GM12892 (cell line): ENCODE data around the gene RALGPS1.
A peak's percentile ranks its signal among the peaks of the same experiment; 100 is the strongest.
"Not testable (repeated sequence)": the region's sequence is repeated elsewhere in the genome, so short reads cannot be mapped to it uniquely, and the experiment has no call there.

ENCODE experiments used
- DNase-seq: peaks from one replicate; pipeline ENCODE4 v3.0.0; 2011; ENCODE audit not compliant: insufficient read length
- FAIRE-seq: peaks from 2 replicates; lab custom pipeline; 2011; peaks lifted over from hg19 to GRCh38; lab: Jason Lieb, UNC
- POLR2A ChIP-seq: IDR thresholded peaks from 2 replicates; pipeline ENCODE4 v1.6.1; 2011; ENCODE audit warnings: low read depth, low read length, control low read depth
- POLR2AphosphoS5 ChIP-seq: IDR thresholded peaks from 2 replicates; pipeline ENCODE4 v1.6.1; 2011; ENCODE audit warnings: low read depth, low read length, control low read depth
- TAF1 ChIP-seq: IDR thresholded peaks from 2 replicates; pipeline ENCODE4 v1.6.1; 2011; ENCODE audit warnings: low read depth, mild to moderate bottlenecking, control low read depth, low read length, borderline replicate concordance

Gene RALGPS1

DNA sequence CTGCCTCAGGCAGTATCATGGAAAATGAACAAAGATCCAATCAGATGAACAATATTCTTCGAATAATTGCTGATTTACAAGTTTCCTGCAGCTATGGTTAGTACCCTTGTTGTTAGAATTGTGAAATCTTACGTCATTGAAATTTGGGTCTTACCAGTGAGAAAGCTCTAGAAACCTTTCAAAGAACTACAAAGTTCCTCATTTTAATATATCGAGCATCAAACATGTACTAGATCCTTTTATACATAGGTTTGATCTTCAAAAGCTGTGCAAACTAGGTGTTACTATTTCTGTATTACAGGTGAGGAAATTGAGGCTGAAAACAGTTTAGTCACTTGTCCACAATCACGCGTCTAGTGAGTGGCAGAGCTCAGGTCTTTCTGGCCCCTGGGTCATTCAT is 251.5 kb downstream of the RALGPS1 start:
- DNase-seq (no peak), FAIRE-seq (no peak)
- TF ChIP-seq TAF1 (no peak), POLR2AphosphoS5 (no peak), POLR2A (no peak)

DNA sequence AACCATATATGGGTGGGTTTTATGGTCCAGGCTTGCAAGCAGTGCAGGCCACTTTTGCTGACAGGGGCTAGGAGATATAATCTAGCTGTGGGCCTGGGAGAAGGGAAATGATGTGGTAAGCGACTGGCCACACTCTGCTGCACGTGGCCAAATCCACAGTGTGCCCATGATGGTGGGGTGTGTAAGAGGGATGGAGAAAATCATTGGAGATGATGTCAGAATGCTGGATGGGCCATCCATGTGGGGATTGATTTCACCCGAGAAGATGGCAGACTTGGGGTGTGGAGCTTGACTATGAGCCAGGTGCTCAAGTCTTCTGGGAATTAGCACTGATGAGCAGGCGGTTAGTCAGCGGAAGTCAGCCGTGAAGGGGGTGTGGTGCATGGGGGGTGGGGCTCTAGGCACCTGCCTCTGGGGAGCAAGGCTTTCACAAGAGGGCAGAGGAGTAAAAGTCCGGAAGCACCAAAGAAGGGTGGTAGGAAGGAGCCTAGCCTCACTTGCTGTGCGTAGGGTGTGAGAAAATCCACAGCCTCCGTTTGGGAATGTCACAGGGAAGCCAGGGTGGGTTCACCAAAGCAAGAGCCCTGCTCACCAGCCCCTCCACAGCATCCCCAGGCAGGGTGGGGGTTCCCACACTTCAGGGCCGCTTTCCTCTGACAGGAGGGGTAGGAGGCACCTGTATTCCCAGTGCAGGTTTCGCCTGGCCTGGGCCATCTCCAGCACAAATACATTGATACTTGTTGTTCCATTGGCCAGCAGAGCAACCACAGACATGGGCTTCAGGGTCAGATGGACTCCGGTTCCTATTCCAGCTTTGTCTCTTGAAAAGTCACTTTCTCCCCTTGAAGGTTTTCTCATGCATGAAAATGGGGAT is 252.3 kb downstream of the RALGPS1 start:
- DNase-seq (peak; percentile 57), FAIRE-seq (peak; percentile 76)
- TF ChIP-seq POLR2AphosphoS5 (peak; percentile 43; the same call in 1 of the 2 replicates), POLR2A (peak; percentile 28; the same call in 1 of the 2 replicates), TAF1 (no peak)

DNA sequence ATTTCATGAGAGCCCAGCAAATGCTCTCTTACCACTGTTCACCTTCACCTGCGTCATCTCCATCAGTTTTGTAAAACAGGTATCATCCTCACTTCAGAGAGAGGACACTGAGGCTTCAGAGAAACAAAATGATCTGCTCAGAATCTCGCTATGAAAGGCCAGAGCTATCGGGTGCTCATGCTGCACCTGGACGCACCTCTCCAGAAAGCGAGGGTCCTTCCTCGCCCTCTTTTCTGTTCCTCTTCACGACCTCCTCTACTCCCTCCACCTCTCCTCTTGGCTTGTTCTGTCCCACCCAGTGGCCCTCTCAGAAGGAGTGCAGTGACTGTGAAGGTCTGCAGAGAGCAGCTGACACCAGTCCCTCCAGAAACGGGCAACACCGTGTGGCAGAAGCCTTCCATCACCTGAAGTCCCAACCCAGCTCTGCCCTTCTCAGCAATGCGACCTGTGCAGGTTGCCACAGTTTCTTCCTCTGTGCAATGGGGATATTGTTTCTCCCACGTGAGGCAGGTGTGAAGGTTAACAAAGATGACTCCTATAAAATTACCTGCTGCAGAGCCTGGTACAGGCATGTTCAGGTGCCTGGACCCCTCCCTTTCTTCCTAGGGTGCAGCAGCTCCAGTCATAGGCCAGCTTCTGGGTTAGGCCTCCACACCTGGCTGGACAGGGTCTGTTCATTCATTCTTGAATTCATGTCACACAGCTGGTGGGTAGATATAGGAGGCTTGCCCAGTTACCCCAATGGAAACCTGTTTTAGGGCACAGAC is 253.2 kb downstream of the RALGPS1 start:
- no peak for TF ChIP-seq POLR2A
- TF ChIP-seq POLR2AphosphoS5: no peak
- no peak for TF ChIP-seq TAF1
- FAIRE-seq (peak; percentile 42), DNase-seq (no peak)

DNA sequence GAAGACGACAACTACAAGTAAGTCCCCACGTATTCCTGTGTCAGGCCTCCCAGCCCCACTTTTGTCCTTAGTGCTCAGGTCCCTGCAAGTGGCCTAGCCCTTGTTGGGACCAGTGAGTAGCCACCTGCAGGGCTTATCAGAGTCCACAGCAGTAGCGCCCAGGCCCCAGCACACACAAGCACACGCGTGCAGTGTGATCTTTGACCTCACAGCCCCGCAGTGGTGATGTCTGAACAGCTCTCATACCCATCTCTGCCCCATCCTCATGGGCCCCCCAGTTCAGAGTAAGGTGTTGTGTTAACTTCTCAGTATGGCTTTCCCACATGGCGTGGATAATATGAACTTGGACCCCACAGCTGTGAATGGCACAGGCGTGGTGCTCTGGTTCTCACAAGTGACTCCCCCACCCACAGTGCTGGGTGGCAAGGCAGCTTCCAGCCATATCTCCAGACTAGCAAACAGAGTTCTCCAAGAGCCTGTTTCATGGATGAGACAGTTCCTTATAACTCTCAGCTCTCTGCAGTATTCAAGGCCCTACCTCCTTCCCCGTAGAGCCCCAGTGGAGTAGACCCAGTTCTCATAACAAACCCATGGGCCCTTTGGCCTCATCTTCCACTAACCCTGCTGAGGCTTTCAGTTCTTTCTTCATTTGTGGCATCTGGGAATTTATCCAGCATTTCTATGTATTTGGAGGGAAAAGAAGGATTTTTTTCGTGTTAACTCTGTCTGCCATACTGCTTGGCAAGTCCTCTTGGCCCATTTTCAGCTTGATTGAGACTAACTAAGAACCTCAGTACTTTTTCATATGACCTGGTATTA is 254.4 kb downstream of the RALGPS1 start:
- FAIRE-seq (no peak), DNase-seq (no peak)
- TF ChIP-seq POLR2A (no peak), TAF1 (no peak), POLR2AphosphoS5 (no peak)

DNA sequence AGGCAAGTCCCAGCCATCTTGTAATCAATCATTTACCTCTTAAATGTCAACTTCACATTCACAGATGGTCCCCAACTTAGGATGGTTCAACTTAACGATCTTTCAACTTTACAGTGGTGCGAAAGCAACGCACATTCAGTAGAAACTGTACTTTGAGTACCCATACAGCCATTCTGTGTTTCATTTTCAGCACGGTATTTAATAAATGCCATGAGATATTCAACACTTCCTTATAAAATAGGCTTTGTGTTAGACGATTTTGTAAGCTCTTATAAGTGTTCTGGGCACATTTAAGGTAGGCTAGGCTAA is 254.9 kb downstream of the RALGPS1 start:
- no peak for FAIRE-seq
- TF ChIP-seq POLR2A (no peak), POLR2AphosphoS5 (no peak), TAF1 (no peak)
- no peak for DNase-seq

DNA sequence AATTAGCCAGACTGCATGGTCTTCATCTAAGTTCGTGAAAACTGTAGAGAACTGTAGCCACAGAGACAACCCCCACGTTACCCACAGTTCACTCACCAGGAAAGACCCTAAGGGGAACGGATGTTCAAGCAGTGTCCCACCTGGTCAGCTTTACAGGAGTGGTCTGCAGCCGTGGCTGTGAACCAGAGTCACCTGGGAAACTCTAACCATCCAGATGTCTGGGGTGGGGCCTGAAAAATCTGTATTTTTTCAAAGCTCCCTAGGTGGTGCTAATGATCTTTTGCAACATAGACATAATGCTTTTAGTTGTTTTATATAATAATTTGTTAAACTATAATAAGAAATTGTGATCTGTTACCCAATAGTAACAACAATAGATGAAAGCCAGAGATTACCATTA is 255.5 kb downstream of the RALGPS1 start:
- TF ChIP-seq TAF1 (no peak), POLR2A (no peak), POLR2AphosphoS5 (no peak)
- DNase-seq (no peak), FAIRE-seq (no peak)

DNA sequence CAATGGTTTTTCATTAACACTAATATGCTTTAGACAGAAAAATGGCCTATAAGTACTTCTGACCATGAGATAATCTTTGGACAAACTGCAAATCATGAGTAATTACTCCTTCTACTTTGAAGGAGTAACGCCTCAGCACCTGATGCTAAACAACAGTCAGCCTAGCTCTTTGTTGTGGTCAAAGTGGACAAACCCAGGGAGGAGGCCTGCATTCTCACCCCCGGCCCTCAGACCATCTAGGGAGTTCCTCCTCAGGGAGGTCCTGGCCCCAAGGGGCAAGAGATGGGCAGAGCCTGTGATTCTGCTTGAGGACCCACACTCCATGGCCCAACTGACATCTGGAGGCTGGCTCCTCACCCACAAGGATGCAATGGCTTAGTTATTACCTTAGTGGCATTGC is 256.1 kb downstream of the RALGPS1 start:
- no peak for FAIRE-seq
- TF ChIP-seq POLR2AphosphoS5: no peak
- DNase-seq: no peak

DNA sequence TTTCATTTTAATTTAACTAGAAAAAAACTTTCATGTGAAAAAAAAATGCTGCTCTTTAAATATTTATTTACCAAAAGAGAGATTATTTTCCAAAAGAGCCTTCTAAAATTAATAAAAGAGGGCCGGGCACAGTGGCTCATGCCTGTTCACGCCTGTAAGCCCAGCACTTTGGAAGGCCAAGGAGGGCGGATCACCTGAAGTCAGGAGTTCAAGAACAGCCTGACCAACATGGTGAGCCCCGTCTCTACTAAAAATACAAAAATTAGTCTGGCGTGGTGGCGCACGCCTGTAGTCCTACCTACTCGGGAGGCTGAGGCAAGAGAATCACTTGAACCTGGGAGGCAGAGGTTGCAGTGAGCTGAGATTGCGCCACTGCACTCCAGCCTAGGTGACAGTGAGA is 256.8 kb downstream of the RALGPS1 start:
- not testable (repeated sequence) for DNase-seq, FAIRE-seq

DNA sequence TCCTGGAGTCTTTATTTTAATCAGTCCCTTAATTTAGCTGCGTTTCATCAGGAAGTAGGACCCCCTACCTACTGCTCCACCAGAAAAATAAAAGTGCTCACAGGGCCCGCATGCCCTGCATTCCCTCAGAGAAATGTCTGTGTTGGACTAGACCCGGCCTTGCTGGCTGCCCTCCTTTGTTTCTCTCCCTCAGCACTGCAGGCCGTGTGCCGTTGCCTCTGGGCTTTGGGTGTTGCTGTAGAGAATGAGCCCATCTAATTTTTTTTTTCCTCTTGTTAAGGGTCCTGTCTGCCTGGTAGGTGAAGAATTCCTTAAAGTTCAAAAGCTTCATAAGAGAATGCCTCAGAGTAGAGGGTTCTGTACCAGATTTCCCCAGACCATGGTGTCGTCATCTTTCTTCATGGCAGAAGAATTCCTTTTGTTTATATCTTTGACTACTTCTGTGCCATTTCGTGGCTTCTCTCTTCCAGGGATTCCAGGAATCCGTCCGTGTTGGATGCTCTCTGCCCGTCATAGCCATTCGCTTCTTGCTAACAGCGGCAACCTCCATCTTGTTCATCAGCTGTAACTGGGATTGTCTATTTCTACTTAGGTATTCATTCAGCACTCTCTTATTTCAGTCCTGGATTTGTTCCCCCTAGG is 257.6 kb downstream of the RALGPS1 start:
- FAIRE-seq (no peak), DNase-seq (no peak)
- TF ChIP-seq POLR2AphosphoS5 (no peak), POLR2A (no peak), TAF1 (no peak)

DNA sequence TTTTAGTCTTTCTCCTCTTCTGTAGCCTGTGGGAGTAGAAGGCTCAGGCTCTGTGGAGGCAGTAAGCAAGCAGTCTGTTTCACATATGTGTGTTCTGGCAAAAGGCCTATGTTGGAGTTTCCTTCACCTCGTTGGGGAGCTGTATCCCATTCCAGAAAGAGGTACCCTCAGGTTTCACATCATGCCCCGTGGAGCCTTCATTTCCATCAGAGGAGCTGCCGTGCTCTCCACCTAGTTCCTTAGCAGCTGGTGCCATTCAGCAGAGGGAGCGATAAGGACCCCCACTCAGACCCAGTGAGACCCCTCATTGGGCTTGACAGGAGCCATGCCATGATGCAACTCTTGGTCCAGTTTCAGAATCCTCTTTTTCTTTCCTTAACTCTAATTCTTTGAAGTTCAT is 258.5 kb downstream of the RALGPS1 start:
- TF ChIP-seq POLR2A (no peak), POLR2AphosphoS5 (no peak), TAF1 (no peak)
- FAIRE-seq (no peak), DNase-seq (no peak)
